ENCODE results near the gene TPGS1.

GRCh38 chr19:536031-536880 is 29.0 kb downstream of the TPGS1 start:
- no peak for TF ChIP-seq CTCF (conservative IDR thresholded peaks at IDR 0.05)
- no peak for TF ChIP-seq EZH2 (IDR thresholded peaks at IDR 0.05; ENCODE audit: low read depth)

All from PC-9 (cell line).